Activated CD4-positive, alpha-beta T cell treated with anti-CD3 and anti-CD28 coated beads for 36 hours (primary cell): ENCODE data around the gene RABGAP1. TPM values are rescaled to one million over a fixed set of nuclear protein-coding genes. Genes with fewer than 3 reads are reported as not detected.

Experiments
- ATAC-seq: fragments of 200-7000 bp; cut with Tn5 transposase; one replicate; pipeline ENCODE4 v1.10.0; 2021; ENCODE audit warnings: mild to moderate bottlenecking, moderate library complexity
- CTCF ChIA-PET: fragments of 350-600 bp; sonication (Branson Sonifier 250); formaldehyde crosslinking; loops from one replicate; lab custom pipeline; 2021; ENCODE audit warnings: antibody characterized with exemption; lab: Charles Lee
- POLR2A ChIA-PET: fragments of 350-600 bp; sonication (Branson Sonifier 250); formaldehyde crosslinking; loops from one replicate; lab custom pipeline; 2021; ENCODE audit warnings: antibody characterized with exemption, inconsistent platforms; lab: Charles Lee
- DNase-seq: peaks from one replicate; pipeline ENCODE4 v3.0.0-alpha.2; 2020
- H3K27ac Mint-ChIP-seq: one replicate; pipeline ENCODE4 v1.8.0; 2021; ENCODE audit warnings: mixed read lengths
- H3K27me3 Mint-ChIP-seq: one replicate; pipeline ENCODE4 v1.8.0; 2021; ENCODE audit warnings: mixed read lengths
- H3K36me3 Mint-ChIP-seq: one replicate; pipeline ENCODE4 v1.8.0; 2021; ENCODE audit warnings: low read depth, mixed read lengths
- H3K4me1 Mint-ChIP-seq: one replicate; pipeline ENCODE4 v1.8.0; 2021; ENCODE audit warnings: mixed read lengths
- H3K4me3 Mint-ChIP-seq: one replicate; pipeline ENCODE4 v1.8.0; 2021; ENCODE audit warnings: mild to moderate bottlenecking, moderate library complexity, mixed read lengths
- H3K9me3 Mint-ChIP-seq: one replicate; pipeline ENCODE4 v1.8.0; 2021; ENCODE audit warnings: low read depth, mixed read lengths
- intact Hi-C, 2 experiments: fragments of 100-400 bp; cut with DNase I in 1 of 2; cut with micrococcal nuclease in 1 of 2; formaldehyde crosslinking; loops; one replicate each; pipeline versions ENCODE4 v1.14.2 to v1.15.1; 2022 to 2024; cut with DNase I, micrococcal nuclease
- total RNA-seq, 2 experiments: library from RNA; stranded (reverse); gene quantifications; one replicate each; pipeline ENCODE4 v1.2.3, GENCODE V29; 2021

RABGAP1 gene
- total RNA-seq, 2 experiments from 2014 or later = 24.3 to 27.2 TPM

DNA sequence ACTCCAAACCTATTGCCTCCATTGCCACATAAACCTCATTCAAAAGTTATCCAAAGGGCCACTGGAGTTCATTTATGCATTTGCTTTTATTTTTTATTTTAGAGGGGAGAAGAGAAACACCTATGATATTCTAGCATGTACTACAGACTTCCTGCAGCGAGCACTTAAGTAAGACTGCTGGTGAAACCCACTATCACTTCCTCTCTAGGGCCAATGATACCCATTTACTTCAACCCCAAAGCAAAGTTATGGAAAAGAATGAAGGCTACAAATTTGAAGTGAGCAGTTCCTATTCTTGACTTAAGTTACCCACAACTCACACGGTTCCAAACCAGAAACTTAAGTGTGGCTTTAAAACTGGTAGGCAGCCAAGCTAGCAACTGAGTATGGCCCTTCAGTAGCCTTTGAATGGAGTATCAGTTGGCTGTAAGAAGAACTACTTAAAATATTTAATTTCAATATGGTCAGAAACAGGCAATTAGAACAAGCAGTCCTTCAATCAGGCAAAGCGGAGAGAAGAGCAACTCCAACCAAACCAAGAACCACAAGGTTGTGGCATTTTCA lies 186.8 kb downstream of the RABGAP1 start:
- Mint-ChIP-seq H3K27ac (no peak overlapping the region), H3K4me3 (no peak overlapping the region), H3K4me1 (no peaks in the 10 kb centered on the region), H3K27me3 (no peaks in the 10 kb centered on the region), H3K36me3 (peaks cover 8% of the 10 kb centered on the region), H3K9me3 (no peaks in the 10 kb centered on the region)
- intact Hi-C loops = no loop called here
- DNase-seq (no peak), ATAC-seq (no peak)
- POLR2A ChIA-PET = no interaction called here
- CTCF ChIA-PET = no interaction called here

DNA sequence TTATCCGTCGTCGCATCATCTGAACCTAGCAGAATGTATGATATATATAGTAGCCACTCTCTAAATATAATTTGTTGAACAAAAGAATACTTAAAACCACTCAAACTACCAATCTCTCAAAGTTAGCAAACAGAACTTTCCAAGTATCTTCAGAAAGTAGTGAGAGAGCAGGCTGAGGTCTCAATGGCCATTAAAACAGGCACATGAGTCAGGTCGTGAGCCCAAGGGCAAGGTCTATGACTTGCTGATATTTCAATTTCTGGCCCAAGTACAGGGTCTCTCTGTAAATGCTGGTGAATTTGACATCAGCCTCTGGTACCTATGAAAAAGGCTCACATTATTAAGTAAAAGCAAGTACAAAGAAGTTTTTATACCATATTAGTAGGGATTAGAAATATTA lies 187.8 kb downstream of the RABGAP1 start:
- intact Hi-C loops = no loop called here
- no peak for ATAC-seq
- Mint-ChIP-seq H3K9me3 (no peaks in the 10 kb centered on the region), H3K4me3 (no peak overlapping the region), H3K27ac (no peak overlapping the region), H3K27me3 (no peaks in the 10 kb centered on the region), H3K4me1 (no peaks in the 10 kb centered on the region), H3K36me3 (peaks cover 5% of the 10 kb centered on the region)
- no peak for DNase-seq
- ChIA-PET CTCF (no interaction called here), POLR2A (no interaction called here)

DNA sequence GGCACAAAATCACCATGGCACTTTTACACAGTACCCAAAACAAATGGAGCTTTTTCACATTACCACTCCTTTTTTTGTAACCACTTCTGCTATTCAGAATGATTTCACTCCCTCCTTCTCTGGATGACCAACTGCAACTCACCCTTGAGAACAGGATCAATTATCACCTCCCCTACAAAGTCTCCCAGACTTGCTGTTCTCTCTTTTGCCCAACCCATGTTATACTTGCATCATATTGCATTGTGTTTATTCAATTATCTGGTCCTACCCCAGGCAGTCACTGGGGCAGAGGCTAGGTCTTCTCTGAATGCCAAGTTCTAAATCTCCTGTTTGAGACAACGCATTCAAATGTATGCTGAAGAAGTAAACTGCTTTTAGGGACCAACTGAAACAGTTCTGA lies 188.6 kb downstream of the RABGAP1 start:
- POLR2A ChIA-PET = no interaction called here
- intact Hi-C loops = no loop called here
- ATAC-seq (no peak), DNase-seq (no peak)
- H3K27ac Mint-ChIP-seq = no peak overlapping the region
- peaks cover 5% of the 10 kb centered on the region for H3K36me3 Mint-ChIP-seq
- H3K4me1 Mint-ChIP-seq = no peaks in the 10 kb centered on the region
- H3K27me3 Mint-ChIP-seq = no peaks in the 10 kb centered on the region
- no peak overlapping the region for H3K4me3 Mint-ChIP-seq
- CTCF ChIA-PET = interaction anchor here (1.7 kb wide), 1 partner anchor 8 kb away, joined by 4 read pairs; no protein-coding TSS in a partner anchor
- no peaks in the 10 kb centered on the region for H3K9me3 Mint-ChIP-seq

DNA sequence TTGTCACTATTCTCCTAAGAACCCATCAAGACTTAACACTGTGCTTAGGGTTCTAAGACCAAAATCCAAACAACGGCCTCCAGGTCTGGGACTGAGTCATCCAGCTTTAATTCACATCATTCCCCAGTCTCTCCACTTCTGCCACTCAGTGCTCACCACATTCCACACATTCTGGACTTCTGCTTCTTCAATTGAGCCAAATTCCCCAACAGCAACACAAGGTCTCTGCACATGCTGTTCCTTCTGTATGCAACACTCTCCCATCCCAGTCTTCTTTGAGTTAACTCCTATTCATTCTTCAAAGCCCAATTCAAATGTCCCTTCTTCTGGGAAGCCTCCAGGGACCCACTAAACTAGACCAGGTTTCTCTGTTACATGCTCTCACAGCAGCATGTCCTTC lies 190.4 kb downstream of the RABGAP1 start:
- ATAC-seq (no peak), DNase-seq (no peak)
- Mint-ChIP-seq H3K36me3 (peaks cover 10% of the 10 kb centered on the region), H3K27ac (no peak overlapping the region), H3K9me3 (no peaks in the 10 kb centered on the region), H3K4me3 (no peak overlapping the region), H3K4me1 (no peaks in the 10 kb centered on the region), H3K27me3 (no peaks in the 10 kb centered on the region)
- intact Hi-C loops = no loop called here
- ChIA-PET CTCF (interaction anchor here (0.9 to 1.0 kb wide), 2 partner anchors 37 to 39 kb away, joined by 3 to 4 read pairs; no protein-coding TSS in a partner anchor), POLR2A (no interaction called here)

DNA sequence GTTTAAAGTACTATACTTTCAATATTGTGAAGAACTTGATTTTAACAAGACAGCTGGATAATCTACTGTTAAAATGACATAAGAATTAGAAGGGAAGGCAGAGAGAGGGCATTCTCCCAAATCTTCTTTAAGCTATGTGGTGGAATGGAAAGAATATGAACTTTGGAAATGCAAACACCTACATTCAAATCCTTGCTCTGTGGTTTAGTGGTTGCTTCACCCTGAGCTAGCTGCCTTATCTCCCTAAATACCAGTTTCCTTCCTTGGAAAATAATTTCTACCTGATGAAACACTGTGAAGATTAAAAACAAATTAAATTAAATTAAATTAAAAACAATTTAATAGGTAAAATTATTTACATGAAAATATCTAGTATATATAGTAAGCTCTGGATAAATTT lies 191.2 kb downstream of the RABGAP1 start:
- Mint-ChIP-seq H3K36me3 (peaks cover 10% of the 10 kb centered on the region), H3K4me3 (no peak overlapping the region), H3K27ac (no peak overlapping the region), H3K4me1 (no peaks in the 10 kb centered on the region), H3K9me3 (no peaks in the 10 kb centered on the region), H3K27me3 (no peaks in the 10 kb centered on the region)
- CTCF ChIA-PET = interaction anchor here (0.6 to 1.0 kb wide), 4 partner anchors 37 to 247 kb away, joined by 3 to 4 read pairs (median 3); no protein-coding TSS in a partner anchor
- ATAC-seq (no peak), DNase-seq (no peak)
- POLR2A ChIA-PET = no interaction called here
- intact Hi-C loops = no loop called here

DNA sequence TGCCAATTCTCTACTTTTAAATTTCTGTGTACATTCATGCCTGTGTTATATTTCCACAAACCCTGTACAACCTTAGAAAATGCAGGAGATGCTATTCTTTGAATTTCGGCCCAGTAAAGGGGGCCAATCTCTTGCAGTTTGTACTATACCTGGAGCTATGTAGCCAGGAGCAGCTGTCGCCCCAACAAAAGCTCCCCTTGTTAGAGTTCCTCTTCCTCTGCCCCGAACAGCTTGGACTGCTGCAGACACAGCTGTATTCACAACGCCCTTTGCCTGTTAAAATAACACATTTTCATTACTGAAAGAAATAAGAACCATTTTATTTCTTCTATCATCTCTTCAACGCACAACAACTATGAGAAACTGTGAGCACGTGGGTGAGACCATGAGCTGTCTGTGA lies 191.9 kb downstream of the RABGAP1 start:
- no peak overlapping the region for H3K4me3 Mint-ChIP-seq
- H3K27me3 Mint-ChIP-seq = no peaks in the 10 kb centered on the region
- DNase-seq (no peak), ATAC-seq (no peak)
- no peaks in the 10 kb centered on the region for H3K4me1 Mint-ChIP-seq
- no peaks in the 10 kb centered on the region for H3K9me3 Mint-ChIP-seq
- ChIA-PET CTCF (interaction anchor here (1.0 kb wide), 1 partner anchor 217 kb away, joined by 3 read pairs; no protein-coding TSS in a partner anchor), POLR2A (no interaction called here)
- no peak overlapping the region for H3K27ac Mint-ChIP-seq
- H3K36me3 Mint-ChIP-seq = peaks cover 7% of the 10 kb centered on the region
- intact Hi-C loops = no loop called here

DNA sequence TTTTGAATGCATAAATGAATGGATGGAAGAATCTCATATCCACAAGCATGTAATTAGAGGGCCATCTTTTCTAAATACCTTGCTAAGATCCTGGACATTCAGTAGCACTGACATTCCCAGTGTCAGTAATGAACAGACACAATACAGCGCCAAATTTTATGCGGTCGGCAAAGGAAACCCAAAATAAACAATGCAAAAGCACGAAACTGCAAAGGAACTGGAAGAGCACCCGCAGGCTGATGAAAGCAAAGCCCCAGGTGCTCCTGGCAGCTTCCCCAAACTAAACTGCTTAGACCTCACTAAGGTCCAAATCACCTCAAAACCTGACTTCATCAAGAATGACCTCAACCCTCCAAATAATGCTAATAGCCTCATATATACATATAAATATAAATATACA lies 194.6 kb downstream of the RABGAP1 start:
- Mint-ChIP-seq H3K36me3 (peaks cover 9% of the 10 kb centered on the region), H3K27ac (no peak overlapping the region), H3K9me3 (no peaks in the 10 kb centered on the region), H3K4me3 (no peak overlapping the region), H3K27me3 (no peaks in the 10 kb centered on the region), H3K4me1 (peaks cover 3% of the 10 kb centered on the region)
- ATAC-seq (no peak), DNase-seq (no peak)
- intact Hi-C loops = no loop called here
- ChIA-PET POLR2A (no interaction called here), CTCF (interaction anchor here (0.6 kb wide), 1 partner anchor 88 kb away, joined by 3 read pairs; no protein-coding TSS in a partner anchor)

DNA sequence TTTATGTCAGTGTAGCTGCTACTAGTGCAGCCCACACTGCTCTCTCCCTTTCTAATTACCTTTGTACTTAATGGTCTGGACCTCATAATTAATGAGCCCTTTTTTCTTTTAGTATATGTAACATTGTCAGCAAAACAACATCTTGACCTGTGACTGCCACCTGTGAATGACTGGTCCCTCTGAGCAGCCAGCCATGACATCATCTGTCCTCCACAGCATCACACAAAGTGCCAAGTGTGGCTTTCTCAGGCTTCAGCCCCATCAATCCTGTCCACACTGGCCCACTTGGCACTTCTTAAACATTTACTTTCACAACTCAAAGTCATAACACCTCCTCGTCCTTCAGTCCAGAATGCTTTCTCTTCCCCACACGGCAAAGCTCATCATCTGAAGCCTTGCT lies 197.3 kb downstream of the RABGAP1 start:
- CTCF ChIA-PET = no interaction called here
- Mint-ChIP-seq H3K4me3 (no peak overlapping the region), H3K27me3 (no peaks in the 10 kb centered on the region), H3K27ac (no peak overlapping the region), H3K36me3 (peaks cover 11% of the 10 kb centered on the region), H3K9me3 (no peaks in the 10 kb centered on the region), H3K4me1 (peaks cover 3% of the 10 kb centered on the region)
- DNase-seq (no peak), ATAC-seq (no peak)
- POLR2A ChIA-PET = no interaction called here
- intact Hi-C loops = loop anchor here in 1 of 2 experiments (2.0 kb wide), 1 partner anchor 27 kb away; no protein-coding TSS in a partner anchor

DNA sequence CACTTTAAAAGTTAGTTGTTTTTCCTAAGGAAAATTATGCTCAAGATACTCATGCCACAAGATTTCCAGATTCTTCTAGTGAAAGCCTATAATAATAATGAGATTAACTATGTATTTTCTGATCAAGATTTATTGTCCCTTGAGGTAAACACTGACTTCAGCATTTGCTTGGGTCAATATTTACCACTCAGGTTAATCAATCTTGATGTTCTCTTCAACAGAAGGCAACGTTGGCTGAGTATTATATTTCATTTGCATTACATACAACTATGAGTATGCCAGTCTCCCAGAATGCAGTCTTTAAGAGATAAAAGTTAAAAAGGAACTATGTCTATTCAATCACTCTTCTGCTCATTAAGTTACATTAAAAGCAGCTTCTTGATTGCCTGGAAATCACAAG lies 208.2 kb downstream of the RABGAP1 start:
- Mint-ChIP-seq H3K27ac (no peak overlapping the region), H3K9me3 (no peaks in the 10 kb centered on the region), H3K4me3 (no peak overlapping the region), H3K4me1 (no peaks in the 10 kb centered on the region), H3K36me3 (peaks cover 17% of the 10 kb centered on the region), H3K27me3 (no peaks in the 10 kb centered on the region)
- intact Hi-C loops = no loop called here
- DNase-seq = no peak
- ChIA-PET CTCF (no interaction called here), POLR2A (no interaction called here)
- no peak for ATAC-seq

DNA sequence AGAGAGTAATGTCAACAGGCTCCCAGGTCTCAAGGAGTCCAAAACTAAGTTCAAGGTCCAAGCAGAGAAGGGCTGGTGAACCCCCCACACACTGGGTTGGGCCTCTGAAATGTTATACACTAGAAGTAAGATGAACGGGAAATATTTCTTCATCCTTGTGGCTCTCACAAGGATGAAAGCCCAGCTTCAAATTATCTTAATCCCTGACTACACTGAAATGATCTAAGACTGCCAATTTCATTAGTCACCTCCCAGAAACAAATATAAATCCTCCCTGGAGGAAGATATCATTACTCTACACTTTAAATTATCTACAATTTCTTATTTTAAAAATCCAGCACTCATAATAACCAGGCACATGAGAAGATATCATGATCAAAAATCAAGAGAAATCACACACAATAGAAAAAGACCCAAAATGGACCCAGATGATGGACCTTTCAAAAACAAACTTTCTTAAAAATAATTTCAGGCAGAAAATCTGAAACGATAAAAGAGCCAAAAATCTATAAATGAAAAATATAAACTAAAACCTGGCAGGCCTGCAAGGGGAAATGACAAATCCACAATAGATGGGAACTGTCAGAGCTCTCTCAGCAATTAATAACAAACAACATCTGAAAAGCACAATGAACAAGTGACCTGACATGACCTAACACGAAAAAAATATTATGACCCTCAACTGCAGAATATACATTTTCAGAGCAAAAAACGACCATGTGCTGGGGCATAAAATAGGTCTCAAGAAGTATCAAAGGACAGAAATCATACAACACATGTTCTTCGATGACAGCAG lies 210.1 kb downstream of the RABGAP1 start:
- CTCF ChIA-PET = no interaction called here
- peaks cover 13% of the 10 kb centered on the region for H3K36me3 Mint-ChIP-seq

More for the DNA sequence above, 210.1 kb downstream of the RABGAP1 start:
- ATAC-seq (no peak), DNase-seq (no peak)
- no peak overlapping the region for H3K27ac Mint-ChIP-seq
- intact Hi-C loops = no loop called here
- no peaks in the 10 kb centered on the region for H3K4me1 Mint-ChIP-seq
- H3K4me3 Mint-ChIP-seq = no peak overlapping the region
- POLR2A ChIA-PET = interaction anchor here (0.7 kb wide), 1 partner anchor 23 kb away, joined by 3 read pairs; no protein-coding TSS in a partner anchor
- H3K9me3 Mint-ChIP-seq = no peaks in the 10 kb centered on the region
- no peaks in the 10 kb centered on the region for H3K27me3 Mint-ChIP-seq
